Activated CD4-positive, alpha-beta T cell treated with anti-CD3 and anti-CD28 coated beads for 24 hours (primary cell): ENCODE data around the gene UMODL1.

Experiments used
- DNase-seq, 2 donors: peaks; one replicate each; pipeline ENCODE4 v3.0.0-alpha.2; 2020; ENCODE audit warnings: low read depth in 2 of 2

The UMODL1 gene

DNA sequence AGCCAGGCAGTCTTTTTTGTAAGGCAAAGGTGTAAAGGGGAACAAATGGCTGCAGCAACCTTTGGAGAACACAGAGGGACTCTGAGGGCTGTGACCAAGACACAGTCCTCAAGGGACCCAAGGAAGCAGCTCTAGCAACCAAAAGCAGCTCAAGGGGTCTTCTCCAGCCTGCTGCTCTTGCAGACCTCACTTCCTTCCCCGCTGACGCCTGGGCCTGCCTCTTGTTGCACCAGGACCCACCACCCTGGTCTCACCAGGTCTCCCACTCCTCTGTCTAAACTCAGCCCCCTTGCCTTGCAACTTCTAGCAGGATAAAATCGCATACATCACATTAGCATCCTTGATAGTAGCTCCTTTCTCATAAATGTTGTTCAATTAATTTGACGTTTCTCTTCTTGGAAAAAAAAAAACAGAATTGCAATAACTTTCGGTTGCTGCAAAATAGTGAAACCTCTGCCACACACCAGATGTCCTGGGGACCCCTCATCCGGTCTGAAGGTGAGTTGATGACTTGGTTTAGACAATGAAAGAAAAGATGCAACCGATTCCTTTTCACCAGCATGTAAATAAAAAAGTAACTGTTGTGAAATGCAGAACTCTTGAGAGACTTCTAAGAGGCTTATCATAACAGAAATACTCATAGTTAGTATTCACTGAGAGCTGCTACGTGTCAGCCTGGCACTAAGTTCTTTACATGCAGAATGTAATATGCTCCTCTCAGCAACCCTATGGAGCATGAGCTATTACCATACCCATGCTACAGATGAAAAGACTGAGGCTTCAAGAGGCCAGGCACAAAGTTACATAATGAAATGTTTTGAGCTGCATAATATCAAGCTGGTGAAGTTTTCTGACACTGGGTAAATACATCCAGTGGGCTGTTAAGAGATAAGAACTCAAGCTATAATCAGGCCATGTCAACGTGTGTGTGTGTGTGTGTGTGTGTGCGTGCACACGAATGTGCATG is 58.5 kb downstream of the UMODL1 start:
- no peak for DNase-seq

DNA sequence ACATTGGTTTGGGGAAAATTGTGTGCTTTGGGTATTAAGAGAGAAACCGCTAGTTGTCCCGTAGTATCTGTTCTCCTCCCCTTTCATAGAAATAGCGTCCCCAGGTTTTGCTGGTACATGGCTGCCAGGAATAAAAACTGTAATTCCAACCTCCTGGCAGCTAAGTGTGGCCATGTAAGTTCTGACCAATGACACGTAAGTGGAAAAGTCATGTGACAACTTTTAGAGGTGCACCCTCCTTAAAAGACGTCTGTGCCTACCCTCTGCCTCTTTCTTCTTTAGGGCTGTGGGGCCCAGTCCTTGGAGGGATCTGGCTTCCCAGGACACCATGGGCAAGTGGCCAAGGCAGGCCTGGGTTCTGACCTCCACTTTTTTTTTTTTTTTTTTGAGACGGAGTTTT is 59.3 kb downstream of the UMODL1 start:
- no peak for DNase-seq

GRCh38 chr21:42132183-42132582 is 61.1 kb downstream of the UMODL1 start:
- no peak for DNase-seq

GRCh38 chr21:42133131-42133530 is 62.0 kb downstream of the UMODL1 start:
- DNase-seq = no peak

DNA sequence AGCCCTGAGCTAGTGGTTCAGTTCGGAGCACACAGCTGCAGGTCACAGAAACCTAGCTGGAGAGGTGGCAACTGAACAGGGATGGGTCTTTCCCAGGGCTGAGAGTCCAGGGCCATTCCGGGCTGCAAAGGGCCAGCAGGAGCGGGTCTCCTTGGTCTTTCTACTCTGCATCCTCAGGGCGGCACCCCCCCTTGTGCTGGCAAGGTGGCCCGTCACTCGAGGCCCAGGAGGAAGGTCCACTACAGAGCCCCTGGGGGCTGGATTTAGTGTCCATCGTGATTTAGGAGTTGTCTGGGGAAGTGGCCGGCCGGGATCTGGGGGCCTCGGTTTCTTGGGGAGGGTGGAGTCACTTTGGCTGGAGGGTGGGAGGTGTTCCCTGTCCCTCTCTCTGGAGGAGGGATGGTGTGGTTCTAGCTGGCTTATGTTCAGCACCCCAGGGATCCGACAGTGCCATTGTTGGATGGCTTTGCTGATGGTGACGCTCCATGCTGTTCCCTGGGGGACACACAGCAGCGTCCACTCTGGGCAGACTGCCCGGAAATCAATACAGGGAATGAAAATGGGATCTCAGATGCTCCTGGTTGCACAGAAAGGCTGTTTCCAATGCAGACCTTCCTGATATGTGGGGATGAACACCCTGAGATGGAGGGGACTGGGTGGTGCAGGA is 64.4 kb downstream of the UMODL1 start:
- DNase-seq = no peak

DNA sequence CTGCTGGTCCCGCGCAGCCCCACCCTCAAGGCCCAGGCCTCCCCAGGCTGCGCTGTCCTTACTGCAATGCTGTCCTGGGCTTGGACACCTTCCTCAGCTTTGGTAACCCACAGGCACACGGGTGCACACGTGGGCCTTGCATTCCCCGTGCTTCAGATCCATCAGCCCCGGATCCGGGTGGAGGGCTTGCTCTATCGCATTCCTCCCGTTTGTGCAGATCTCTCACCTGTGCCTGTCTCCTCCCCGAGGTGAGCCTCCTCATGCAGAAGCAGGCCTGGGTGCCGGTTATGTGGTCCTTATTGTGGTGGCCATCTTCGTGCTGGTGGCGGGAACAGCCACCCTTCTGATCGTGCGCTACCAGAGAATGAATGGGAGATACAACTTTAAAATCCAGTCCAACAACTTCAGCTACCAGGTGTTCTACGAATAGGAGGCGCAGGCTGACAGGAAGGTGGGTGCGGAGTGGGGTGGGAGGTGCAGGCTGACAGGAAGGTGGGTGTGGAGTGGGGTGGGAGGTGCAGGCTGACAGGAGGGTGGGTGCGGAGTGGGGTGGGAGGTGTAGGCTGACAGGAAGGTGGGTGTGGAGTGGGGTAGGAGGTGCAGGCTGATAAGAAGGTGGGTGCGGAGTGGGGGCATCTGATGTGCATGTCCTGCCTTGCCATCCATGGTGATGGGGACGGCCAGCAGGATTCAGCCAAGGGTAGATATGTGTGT is 66.2 kb downstream of the UMODL1 start:
- DNase-seq = no peak

GRCh38 chr21:42140196-42140934 is 69.2 kb downstream of the UMODL1 start:
- no peak for DNase-seq

DNA sequence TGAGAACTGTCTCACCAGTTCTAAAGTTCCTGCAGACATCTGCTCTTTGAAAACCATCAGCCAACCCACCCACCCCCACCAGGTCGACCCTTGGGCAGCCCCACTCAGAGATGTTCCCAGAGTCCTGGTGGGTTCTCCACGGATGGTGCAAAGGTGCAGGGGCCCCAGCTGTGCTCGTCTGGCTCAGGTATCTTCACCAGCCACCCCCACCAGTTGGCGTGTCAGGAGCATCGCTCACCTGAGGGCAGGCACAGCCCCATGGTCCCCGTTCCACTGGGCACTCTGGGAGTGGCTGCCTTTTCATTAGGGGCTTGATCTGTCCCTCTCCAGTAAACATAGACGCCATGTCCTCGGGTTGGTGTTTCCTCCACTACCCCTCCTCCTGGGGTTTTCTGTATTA is 70.5 kb downstream of the UMODL1 start:
- DNase-seq = no peak

DNA sequence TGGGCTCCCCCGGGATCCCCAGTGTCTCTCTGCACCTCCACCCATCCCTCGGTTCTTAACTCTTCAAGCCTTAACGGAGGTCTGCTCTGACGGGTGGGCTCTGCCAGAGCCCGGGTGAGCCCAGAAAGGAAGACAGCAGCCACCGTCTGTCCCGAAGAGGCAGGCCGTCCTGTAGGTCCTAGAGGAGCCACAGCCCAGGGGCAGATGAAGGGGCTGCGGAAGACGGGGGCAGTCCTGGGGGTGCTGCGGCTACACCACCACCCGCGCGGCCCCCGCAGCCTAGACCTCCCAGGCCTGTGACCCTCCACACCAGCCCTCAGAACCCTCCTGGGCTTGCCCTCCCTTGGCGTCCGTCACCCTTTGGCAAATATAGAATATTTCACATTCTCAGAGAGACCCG is 71.0 kb downstream of the UMODL1 start:
- DNase-seq = no peak

- DNase-seq = no peak
These were observed 71.5 kb downstream of the UMODL1 start for GRCh38 chr21:42142627-42143026.

DNA sequence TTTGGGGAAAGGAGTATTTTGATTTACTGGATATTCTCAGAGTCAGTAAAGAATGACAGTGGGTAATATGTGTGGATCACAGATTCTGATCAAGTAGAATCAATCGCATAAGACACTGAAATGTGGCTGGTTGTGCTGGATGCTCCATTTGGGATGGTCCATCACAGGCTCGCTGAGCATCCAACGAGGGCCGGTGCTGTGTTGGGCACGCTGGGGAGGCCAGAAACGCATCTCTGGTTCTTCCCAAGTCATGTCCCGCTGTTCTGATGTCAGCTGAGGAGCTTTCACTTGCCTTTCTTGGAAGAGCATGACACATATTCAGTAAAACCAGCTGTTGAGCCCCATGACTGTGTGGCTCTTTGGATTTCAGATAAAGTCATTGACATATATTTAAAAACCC is 72.0 kb downstream of the UMODL1 start:
- no peak for DNase-seq

- DNase-seq = no peak
These were observed 73.1 kb downstream of the UMODL1 start for GRCh38 chr21:42144221-42144620.

DNA sequence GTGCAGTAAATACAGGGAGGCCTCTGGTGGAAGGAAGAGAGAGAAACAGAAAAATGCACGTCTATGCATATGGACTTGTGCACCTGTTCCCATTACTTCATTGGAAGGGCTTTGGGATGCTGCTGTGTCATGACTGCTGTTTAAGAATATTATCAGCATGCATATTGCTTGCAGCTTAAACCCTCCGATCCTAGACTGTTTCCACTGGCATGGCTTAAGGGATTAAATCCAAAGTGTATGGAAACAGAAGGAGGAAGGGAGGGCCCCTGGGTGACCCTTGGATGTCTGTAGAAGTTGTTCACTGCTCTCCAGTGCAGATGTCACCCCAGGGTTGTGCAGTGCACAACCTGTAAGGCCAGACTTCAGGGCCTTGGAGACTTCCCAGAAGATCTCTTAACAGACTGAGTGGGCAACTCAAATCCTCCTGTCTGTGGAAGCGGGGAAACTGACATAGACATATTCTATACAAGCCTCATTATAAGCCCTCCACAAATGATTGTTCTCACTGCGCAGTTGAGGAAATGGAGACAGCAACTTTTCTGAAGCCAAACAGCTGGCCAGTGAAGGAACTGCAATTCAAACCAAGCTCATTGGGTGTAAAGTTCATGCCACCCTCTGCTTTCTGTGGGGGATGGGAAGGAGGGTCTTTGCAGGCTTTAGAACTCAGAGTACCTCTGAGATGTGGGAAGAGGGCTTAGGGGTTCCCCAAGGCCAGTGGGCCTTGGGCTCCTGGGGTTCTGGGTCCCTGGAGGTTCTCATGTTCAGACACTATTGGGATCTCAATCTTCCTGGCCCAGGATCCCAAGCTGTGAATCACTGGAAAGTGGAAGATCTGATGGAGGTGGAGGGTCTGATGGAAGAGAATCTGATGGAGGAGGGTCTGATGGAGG is 73.8 kb downstream of the UMODL1 start:
- no peak for DNase-seq

- peak; percentile 39 to 52 for DNase-seq
These were observed 74.6 kb downstream of the UMODL1 start for GRCh38 chr21:42145569-42146272.

- no peak for DNase-seq
These were observed 75.2 kb downstream of the UMODL1 start for GRCh38 chr21:42146273-42146805.

GRCh38 chr21:42146821-42147220 is 75.7 kb downstream of the UMODL1 start:
- no peak for DNase-seq

- DNase-seq = no peak
These were observed 76.4 kb downstream of the UMODL1 start for GRCh38 chr21:42147386-42148020.

DNA sequence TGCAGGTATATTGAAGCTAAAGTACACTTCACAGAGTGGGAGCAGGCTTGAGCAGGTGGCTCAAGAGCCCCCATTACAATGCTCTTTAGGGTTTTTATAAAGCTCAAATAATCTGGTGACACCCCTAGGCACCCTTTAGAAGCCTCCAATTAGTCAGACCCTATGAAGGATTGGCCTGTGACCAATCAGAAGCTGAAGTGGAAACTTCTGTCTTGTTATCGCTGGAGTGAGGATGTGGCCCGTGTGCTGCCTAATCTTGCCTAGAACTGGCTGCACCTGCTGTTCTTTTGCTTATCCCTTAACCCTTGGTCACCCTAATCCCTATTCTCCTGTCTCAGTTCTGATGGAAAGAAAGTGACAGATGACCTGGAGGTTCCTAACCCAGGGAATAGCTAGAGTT is 77.0 kb downstream of the UMODL1 start:
- DNase-seq = no peak

- no peak for DNase-seq
These were observed 77.5 kb downstream of the UMODL1 start for GRCh38 chr21:42148584-42148983.
